ENCODE measurements around the gene PRKCB.

DNA sequence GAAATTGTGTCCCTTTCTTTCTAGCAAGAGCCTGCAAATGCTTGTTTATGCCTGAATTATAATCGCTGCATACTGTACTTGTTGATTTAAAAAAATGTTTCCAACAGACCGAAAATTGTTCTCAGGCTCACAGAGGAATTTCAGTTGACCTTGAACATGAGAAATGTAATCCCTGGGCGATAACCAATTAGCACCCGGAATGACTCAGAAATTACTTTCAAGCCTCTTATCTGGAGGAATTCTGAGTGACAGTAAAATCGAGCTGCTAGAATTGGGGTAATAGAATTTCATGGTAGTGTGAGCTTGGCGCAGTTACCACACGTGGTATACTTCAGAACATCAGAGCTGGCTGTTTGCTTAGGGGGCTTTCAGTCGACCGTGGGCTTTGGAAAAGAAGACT is 281.2 kb downstream of the PRKCB start:
- TF ChIP-seq, protein P1, sequence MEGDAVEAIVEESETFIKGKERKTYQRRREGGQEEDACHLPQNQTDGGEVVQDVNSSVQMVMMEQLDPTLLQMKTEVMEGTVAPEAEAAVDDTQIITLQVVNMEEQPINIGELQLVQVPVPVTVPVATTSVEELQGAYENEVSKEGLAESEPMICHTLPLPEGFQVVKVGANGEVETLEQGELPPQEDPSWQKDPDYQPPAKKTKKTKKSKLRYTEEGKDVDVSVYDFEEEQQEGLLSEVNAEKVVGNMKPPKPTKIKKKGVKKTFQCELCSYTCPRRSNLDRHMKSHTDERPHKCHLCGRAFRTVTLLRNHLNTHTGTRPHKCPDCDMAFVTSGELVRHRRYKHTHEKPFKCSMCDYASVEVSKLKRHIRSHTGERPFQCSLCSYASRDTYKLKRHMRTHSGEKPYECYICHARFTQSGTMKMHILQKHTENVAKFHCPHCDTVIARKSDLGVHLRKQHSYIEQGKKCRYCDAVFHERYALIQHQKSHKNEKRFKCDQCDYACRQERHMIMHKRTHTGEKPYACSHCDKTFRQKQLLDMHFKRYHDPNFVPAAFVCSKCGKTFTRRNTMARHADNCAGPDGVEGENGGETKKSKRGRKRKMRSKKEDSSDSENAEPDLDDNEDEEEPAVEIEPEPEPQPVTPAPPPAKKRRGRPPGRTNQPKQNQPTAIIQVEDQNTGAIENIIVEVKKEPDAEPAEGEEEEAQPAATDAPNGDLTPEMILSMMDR (conservative IDR thresholded peaks at IDR 0.05; ENCODE audit: low read length) = no peak
- TF ChIP-seq EZH2phosphoT487 (IDR thresholded peaks at IDR 0.05; ENCODE audit: borderline replicate concordance) = no peak
